Activated T-cell treated with anti-CD3 and anti-CD28 coated beads, Interleukin-2, amount 50 U/mL, for 4 hours (primary cell): ENCODE results near the gene MYOD1. TPM values are rescaled to one million over a fixed set of nuclear protein-coding genes. Genes with fewer than 3 reads are reported as not detected.

Experiments used
- ATAC-seq, 2 donors: fragments of 200-7000 bp; cut with Tn5 transposase; one replicate each; pipeline ENCODE4 v1.10.0; 2021
- DNase-seq: peaks from one replicate; pipeline ENCODE4 v3.0.0-alpha.2; 2020
- H3K27me3 Mint-ChIP-seq: one replicate; pipeline ENCODE4 v1.8.0; 2021; ENCODE audit warnings: low read depth, mixed read lengths
- H3K36me3 Mint-ChIP-seq: one replicate; pipeline ENCODE4 v1.8.0; 2022; ENCODE audit warnings: mixed read lengths; ENCODE audit not compliant: insufficient read depth
- H3K4me1 Mint-ChIP-seq: one replicate; pipeline ENCODE4 v1.8.0; 2021; ENCODE audit warnings: low read depth, mixed read lengths
- H3K4me3 Mint-ChIP-seq: one replicate; pipeline ENCODE4 v1.8.0; 2021; ENCODE audit warnings: mild to moderate bottlenecking, moderate library complexity, mixed read lengths
- H3K9me3 Mint-ChIP-seq: one replicate; pipeline ENCODE4 v1.8.0; 2021; ENCODE audit warnings: mixed read lengths
- total RNA-seq, 3 donors: library from RNA; stranded (reverse); gene quantifications; one replicate each; pipeline ENCODE4 v1.2.1, GENCODE V29; 2021

The MYOD1 gene
- total RNA-seq, 3 donors from 2014 or later = not detected

GRCh38 chr11:17718510-17718962, 835 bp upstream of the MYOD1 start:
- no peaks in the 10 kb centered on the region for H3K9me3 Mint-ChIP-seq
- DNase-seq = no peak
- no peaks in the 10 kb centered on the region for H3K36me3 Mint-ChIP-seq
- H3K4me1 Mint-ChIP-seq = no peaks in the 10 kb centered on the region
- peaks cover 41% of the 10 kb centered on the region for H3K27me3 Mint-ChIP-seq
- H3K4me3 Mint-ChIP-seq = no peak overlapping the region
- no peak for ATAC-seq

GRCh38 chr11:17719938-17720795, 796 bp downstream of the MYOD1 start:
- ATAC-seq (peak in 1 of 2 donors; percentile 14), DNase-seq (no peak)
- H3K27me3 Mint-ChIP-seq = peaks cover 46% of the 10 kb centered on the region
- H3K9me3 Mint-ChIP-seq = no peaks in the 10 kb centered on the region
- H3K4me1 Mint-ChIP-seq = no peaks in the 10 kb centered on the region
- H3K4me3 Mint-ChIP-seq = no peak overlapping the region
- no peaks in the 10 kb centered on the region for H3K36me3 Mint-ChIP-seq

- ATAC-seq (no peak), DNase-seq (no peak)
- Mint-ChIP-seq H3K36me3 (no peaks in the 10 kb centered on the region), H3K27me3 (peaks cover 46% of the 10 kb centered on the region), H3K4me3 (no peak overlapping the region), H3K4me1 (no peaks in the 10 kb centered on the region), H3K9me3 (no peaks in the 10 kb centered on the region)
These were observed 1.4 kb downstream of the MYOD1 start for GRCh38 chr11:17720796-17721171.

GRCh38 chr11:17721242-17721999, 2.0 kb downstream of the MYOD1 start:
- ATAC-seq (no peak), DNase-seq (no peak)
- Mint-ChIP-seq H3K9me3 (no peaks in the 10 kb centered on the region), H3K4me3 (no peak overlapping the region), H3K27me3 (peaks cover 46% of the 10 kb centered on the region), H3K4me1 (no peaks in the 10 kb centered on the region), H3K36me3 (no peaks in the 10 kb centered on the region)

GRCh38 chr11:17722000-17722643, 2.8 kb downstream of the MYOD1 start:
- Mint-ChIP-seq H3K36me3 (no peaks in the 10 kb centered on the region), H3K4me3 (no peak overlapping the region), H3K9me3 (no peaks in the 10 kb centered on the region), H3K4me1 (no peaks in the 10 kb centered on the region), H3K27me3 (peaks cover 46% of the 10 kb centered on the region)
- DNase-seq (no peak), ATAC-seq (no peak)

- Mint-ChIP-seq H3K4me1 (no peaks in the 10 kb centered on the region), H3K36me3 (no peaks in the 10 kb centered on the region), H3K9me3 (no peaks in the 10 kb centered on the region), H3K4me3 (no peak overlapping the region), H3K27me3 (peaks cover 43% of the 10 kb centered on the region)
- no peak for ATAC-seq
- DNase-seq = no peak
These were observed 4.9 kb downstream of the MYOD1 start for GRCh38 chr11:17724020-17724908.

- ATAC-seq = no peak
- DNase-seq = no peak
- Mint-ChIP-seq H3K9me3 (no peaks in the 10 kb centered on the region), H3K27me3 (peaks cover 48% of the 10 kb centered on the region), H3K4me1 (no peaks in the 10 kb centered on the region), H3K36me3 (no peaks in the 10 kb centered on the region), H3K4me3 (no peak overlapping the region)
These were observed 5.8 kb downstream of the MYOD1 start for GRCh38 chr11:17725174-17725573.

GRCh38 chr11:17730137-17730536, 10.8 kb downstream of the MYOD1 start:
- Mint-ChIP-seq H3K4me3 (no peak overlapping the region), H3K9me3 (no peaks in the 10 kb centered on the region), H3K4me1 (peaks cover 4% of the 10 kb centered on the region), H3K27me3 (peaks cover 52% of the 10 kb centered on the region), H3K36me3 (no peaks in the 10 kb centered on the region)
- DNase-seq = no peak
- no peak for ATAC-seq

GRCh38 chr11:17730608-17731462, 11.5 kb downstream of the MYOD1 start:
- peaks cover 51% of the 10 kb centered on the region for H3K27me3 Mint-ChIP-seq
- H3K4me1 Mint-ChIP-seq = peaks cover 4% of the 10 kb centered on the region
- DNase-seq (peak; percentile 26), ATAC-seq (peak; percentile 72 to 76)
- no peaks in the 10 kb centered on the region for H3K9me3 Mint-ChIP-seq
- H3K36me3 Mint-ChIP-seq = no peaks in the 10 kb centered on the region
- no peak overlapping the region for H3K4me3 Mint-ChIP-seq

- DNase-seq = no peak
- Mint-ChIP-seq H3K4me1 (peaks cover 6% of the 10 kb centered on the region), H3K9me3 (no peaks in the 10 kb centered on the region), H3K4me3 (no peak overlapping the region), H3K27me3 (peaks cover 65% of the 10 kb centered on the region), H3K36me3 (no peaks in the 10 kb centered on the region)
- ATAC-seq = no peak
These were observed 13.9 kb downstream of the MYOD1 start for GRCh38 chr11:17733261-17733660.

GRCh38 chr11:17734418-17734911, 15.1 kb downstream of the MYOD1 start, which contains the start of gene KCNC1:
TSS of gene KCNC1 (plus strand) at chr11:17734781. CDS start at chr11:17736003, 1,222 bp downstream.
- ATAC-seq = peak; percentile 19 to 22
- no peaks in the 10 kb centered on the region for H3K36me3 Mint-ChIP-seq
- peaks cover 66% of the 10 kb centered on the region for H3K27me3 Mint-ChIP-seq
- no peak for DNase-seq
- no peaks in the 10 kb centered on the region for H3K9me3 Mint-ChIP-seq
- H3K4me3 Mint-ChIP-seq = peak within 1 kb of the TSS; percentile 26
- H3K4me1 Mint-ChIP-seq = peaks cover 6% of the 10 kb centered on the region

GRCh38 chr11:17734986-17735817, 15.8 kb downstream of the MYOD1 start:
- DNase-seq = no peak
- H3K9me3 Mint-ChIP-seq = no peaks in the 10 kb centered on the region
- peak; percentile 56 to 64 for ATAC-seq
- no peak overlapping the region for H3K4me3 Mint-ChIP-seq
- peaks cover 6% of the 10 kb centered on the region for H3K4me1 Mint-ChIP-seq
- no peaks in the 10 kb centered on the region for H3K36me3 Mint-ChIP-seq
- H3K27me3 Mint-ChIP-seq = peaks cover 63% of the 10 kb centered on the region
